ENCODE data around the gene CCDC160.

DNA sequence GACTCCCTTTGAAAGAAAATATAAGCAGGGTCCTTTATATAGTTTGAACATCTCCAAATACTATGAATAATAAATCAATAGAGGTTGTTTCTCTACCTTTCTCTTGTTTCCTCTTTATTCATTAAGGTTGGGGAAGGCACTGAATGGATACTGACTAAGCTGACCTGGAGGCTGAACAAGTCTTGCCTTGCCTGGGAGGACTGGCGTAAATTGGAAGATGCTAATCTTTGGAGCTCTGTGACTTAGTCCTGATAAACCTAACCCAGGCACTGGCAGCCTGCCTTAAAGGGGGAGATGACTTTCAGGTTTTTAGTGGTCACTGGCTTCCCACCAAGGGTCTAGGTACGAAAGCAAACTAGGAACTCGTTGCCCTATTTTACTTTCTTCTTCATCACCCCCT is 10.5 kb downstream of the CCDC160 start:
- TF ChIP-seq ESRRA (CRISPR knock-in tag; IDR thresholded peaks at IDR 0.05; ENCODE audit: borderline replicate concordance) (no peak), NFYB (CRISPR knock-in tag; conservative IDR thresholded peaks at IDR 0.05; ENCODE audit: low read depth) (no peak), ZNF138 (CRISPR knock-in tag; conservative IDR thresholded peaks at IDR 0.05) (no peak), SOX15 (CRISPR knock-in tag; IDR thresholded peaks at IDR 0.05) (no peak), NR2C2 (CRISPR knock-in tag; IDR thresholded peaks at IDR 0.05) (no peak), JUN (CRISPR knock-in tag; IDR thresholded peaks at IDR 0.05) (no peak), ZNF121 (CRISPR knock-in tag; IDR thresholded peaks at IDR 0.05) (no peak)
- TF ChIP-seq, protein P1, sequence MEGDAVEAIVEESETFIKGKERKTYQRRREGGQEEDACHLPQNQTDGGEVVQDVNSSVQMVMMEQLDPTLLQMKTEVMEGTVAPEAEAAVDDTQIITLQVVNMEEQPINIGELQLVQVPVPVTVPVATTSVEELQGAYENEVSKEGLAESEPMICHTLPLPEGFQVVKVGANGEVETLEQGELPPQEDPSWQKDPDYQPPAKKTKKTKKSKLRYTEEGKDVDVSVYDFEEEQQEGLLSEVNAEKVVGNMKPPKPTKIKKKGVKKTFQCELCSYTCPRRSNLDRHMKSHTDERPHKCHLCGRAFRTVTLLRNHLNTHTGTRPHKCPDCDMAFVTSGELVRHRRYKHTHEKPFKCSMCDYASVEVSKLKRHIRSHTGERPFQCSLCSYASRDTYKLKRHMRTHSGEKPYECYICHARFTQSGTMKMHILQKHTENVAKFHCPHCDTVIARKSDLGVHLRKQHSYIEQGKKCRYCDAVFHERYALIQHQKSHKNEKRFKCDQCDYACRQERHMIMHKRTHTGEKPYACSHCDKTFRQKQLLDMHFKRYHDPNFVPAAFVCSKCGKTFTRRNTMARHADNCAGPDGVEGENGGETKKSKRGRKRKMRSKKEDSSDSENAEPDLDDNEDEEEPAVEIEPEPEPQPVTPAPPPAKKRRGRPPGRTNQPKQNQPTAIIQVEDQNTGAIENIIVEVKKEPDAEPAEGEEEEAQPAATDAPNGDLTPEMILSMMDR (IDR thresholded peaks at IDR 0.05), result no peak
- TF ChIP-seq, protein P2, sequence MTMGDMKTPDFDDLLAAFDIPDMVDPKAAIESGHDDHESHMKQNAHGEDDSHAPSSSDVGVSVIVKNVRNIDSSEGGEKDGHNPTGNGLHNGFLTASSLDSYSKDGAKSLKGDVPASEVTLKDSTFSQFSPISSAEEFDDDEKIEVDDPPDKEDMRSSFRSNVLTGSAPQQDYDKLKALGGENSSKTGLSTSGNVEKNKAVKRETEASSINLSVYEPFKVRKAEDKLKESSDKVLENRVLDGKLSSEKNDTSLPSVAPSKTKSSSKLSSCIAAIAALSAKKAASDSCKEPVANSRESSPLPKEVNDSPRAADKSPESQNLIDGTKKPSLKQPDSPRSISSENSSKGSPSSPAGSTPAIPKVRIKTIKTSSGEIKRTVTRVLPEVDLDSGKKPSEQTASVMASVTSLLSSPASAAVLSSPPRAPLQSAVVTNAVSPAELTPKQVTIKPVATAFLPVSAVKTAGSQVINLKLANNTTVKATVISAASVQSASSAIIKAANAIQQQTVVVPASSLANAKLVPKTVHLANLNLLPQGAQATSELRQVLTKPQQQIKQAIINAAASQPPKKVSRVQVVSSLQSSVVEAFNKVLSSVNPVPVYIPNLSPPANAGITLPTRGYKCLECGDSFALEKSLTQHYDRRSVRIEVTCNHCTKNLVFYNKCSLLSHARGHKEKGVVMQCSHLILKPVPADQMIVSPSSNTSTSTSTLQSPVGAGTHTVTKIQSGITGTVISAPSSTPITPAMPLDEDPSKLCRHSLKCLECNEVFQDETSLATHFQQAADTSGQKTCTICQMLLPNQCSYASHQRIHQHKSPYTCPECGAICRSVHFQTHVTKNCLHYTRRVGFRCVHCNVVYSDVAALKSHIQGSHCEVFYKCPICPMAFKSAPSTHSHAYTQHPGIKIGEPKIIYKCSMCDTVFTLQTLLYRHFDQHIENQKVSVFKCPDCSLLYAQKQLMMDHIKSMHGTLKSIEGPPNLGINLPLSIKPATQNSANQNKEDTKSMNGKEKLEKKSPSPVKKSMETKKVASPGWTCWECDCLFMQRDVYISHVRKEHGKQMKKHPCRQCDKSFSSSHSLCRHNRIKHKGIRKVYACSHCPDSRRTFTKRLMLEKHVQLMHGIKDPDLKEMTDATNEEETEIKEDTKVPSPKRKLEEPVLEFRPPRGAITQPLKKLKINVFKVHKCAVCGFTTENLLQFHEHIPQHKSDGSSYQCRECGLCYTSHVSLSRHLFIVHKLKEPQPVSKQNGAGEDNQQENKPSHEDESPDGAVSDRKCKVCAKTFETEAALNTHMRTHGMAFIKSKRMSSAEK (CRISPR knock-in tag; IDR thresholded peaks at IDR 0.05; ENCODE audit: borderline replicate concordance), result no peak
- TF ChIP-seq, protein P3, sequence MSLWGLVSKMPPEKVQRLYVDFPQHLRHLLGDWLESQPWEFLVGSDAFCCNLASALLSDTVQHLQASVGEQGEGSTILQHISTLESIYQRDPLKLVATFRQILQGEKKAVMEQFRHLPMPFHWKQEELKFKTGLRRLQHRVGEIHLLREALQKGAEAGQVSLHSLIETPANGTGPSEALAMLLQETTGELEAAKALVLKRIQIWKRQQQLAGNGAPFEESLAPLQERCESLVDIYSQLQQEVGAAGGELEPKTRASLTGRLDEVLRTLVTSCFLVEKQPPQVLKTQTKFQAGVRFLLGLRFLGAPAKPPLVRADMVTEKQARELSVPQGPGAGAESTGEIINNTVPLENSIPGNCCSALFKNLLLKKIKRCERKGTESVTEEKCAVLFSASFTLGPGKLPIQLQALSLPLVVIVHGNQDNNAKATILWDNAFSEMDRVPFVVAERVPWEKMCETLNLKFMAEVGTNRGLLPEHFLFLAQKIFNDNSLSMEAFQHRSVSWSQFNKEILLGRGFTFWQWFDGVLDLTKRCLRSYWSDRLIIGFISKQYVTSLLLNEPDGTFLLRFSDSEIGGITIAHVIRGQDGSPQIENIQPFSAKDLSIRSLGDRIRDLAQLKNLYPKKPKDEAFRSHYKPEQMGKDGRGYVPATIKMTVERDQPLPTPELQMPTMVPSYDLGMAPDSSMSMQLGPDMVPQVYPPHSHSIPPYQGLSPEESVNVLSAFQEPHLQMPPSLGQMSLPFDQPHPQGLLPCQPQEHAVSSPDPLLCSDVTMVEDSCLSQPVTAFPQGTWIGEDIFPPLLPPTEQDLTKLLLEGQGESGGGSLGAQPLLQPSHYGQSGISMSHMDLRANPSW (CRISPR knock-in tag; conservative IDR thresholded peaks at IDR 0.05; ENCODE audit: low read depth), result no peak
- TF ChIP-seq, protein P4, sequence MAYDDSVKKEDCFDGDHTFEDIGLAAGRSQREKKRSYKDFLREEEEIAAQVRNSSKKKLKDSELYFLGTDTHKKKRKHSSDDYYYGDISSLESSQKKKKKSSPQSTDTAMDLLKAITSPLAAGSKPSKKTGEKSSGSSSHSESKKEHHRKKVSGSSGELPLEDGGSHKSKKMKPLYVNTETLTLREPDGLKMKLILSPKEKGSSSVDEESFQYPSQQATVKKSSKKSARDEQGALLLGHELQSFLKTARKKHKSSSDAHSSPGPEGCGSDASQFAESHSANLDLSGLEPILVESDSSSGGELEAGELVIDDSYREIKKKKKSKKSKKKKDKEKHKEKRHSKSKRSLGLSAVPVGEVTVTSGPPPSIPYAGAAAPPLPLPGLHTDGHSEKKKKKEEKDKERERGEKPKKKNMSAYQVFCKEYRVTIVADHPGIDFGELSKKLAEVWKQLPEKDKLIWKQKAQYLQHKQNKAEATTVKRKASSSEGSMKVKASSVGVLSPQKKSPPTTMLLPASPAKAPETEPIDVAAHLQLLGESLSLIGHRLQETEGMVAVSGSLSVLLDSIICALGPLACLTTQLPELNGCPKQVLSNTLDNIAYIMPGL (CRISPR knock-in tag; IDR thresholded peaks at IDR 0.05), result no peak
- TF ChIP-seq, protein P5, sequence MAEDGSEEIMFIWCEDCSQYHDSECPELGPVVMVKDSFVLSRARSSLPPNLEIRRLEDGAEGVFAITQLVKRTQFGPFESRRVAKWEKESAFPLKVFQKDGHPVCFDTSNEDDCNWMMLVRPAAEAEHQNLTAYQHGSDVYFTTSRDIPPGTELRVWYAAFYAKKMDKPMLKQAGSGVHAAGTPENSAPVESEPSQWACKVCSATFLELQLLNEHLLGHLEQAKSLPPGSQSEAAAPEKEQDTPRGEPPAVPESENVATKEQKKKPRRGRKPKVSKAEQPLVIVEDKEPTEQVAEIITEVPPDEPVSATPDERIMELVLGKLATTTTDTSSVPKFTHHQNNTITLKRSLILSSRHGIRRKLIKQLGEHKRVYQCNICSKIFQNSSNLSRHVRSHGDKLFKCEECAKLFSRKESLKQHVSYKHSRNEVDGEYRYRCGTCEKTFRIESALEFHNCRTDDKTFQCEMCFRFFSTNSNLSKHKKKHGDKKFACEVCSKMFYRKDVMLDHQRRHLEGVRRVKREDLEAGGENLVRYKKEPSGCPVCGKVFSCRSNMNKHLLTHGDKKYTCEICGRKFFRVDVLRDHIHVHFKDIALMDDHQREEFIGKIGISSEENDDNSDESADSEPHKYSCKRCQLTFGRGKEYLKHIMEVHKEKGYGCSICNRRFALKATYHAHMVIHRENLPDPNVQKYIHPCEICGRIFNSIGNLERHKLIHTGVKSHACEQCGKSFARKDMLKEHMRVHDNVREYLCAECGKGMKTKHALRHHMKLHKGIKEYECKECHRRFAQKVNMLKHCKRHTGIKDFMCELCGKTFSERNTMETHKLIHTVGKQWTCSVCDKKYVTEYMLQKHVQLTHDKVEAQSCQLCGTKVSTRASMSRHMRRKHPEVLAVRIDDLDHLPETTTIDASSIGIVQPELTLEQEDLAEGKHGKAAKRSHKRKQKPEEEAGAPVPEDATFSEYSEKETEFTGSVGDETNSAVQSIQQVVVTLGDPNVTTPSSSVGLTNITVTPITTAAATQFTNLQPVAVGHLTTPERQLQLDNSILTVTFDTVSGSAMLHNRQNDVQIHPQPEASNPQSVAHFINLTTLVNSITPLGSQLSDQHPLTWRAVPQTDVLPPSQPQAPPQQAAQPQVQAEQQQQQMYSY (CRISPR knock-in tag; IDR thresholded peaks at IDR 0.05), result no peak
- TF ChIP-seq, protein P6, sequence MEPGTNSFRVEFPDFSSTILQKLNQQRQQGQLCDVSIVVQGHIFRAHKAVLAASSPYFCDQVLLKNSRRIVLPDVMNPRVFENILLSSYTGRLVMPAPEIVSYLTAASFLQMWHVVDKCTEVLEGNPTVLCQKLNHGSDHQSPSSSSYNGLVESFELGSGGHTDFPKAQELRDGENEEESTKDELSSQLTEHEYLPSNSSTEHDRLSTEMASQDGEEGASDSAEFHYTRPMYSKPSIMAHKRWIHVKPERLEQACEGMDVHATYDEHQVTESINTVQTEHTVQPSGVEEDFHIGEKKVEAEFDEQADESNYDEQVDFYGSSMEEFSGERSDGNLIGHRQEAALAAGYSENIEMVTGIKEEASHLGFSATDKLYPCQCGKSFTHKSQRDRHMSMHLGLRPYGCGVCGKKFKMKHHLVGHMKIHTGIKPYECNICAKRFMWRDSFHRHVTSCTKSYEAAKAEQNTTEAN (CRISPR knock-in tag; IDR thresholded peaks at IDR 0.05), result no peak
- TF ChIP-seq, protein P7, sequence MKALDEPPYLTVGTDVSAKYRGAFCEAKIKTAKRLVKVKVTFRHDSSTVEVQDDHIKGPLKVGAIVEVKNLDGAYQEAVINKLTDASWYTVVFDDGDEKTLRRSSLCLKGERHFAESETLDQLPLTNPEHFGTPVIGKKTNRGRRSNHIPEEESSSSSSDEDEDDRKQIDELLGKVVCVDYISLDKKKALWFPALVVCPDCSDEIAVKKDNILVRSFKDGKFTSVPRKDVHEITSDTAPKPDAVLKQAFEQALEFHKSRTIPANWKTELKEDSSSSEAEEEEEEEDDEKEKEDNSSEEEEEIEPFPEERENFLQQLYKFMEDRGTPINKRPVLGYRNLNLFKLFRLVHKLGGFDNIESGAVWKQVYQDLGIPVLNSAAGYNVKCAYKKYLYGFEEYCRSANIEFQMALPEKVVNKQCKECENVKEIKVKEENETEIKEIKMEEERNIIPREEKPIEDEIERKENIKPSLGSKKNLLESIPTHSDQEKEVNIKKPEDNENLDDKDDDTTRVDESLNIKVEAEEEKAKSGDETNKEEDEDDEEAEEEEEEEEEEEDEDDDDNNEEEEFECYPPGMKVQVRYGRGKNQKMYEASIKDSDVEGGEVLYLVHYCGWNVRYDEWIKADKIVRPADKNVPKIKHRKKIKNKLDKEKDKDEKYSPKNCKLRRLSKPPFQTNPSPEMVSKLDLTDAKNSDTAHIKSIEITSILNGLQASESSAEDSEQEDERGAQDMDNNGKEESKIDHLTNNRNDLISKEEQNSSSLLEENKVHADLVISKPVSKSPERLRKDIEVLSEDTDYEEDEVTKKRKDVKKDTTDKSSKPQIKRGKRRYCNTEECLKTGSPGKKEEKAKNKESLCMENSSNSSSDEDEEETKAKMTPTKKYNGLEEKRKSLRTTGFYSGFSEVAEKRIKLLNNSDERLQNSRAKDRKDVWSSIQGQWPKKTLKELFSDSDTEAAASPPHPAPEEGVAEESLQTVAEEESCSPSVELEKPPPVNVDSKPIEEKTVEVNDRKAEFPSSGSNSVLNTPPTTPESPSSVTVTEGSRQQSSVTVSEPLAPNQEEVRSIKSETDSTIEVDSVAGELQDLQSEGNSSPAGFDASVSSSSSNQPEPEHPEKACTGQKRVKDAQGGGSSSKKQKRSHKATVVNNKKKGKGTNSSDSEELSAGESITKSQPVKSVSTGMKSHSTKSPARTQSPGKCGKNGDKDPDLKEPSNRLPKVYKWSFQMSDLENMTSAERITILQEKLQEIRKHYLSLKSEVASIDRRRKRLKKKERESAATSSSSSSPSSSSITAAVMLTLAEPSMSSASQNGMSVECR (CRISPR knock-in tag; IDR thresholded peaks at IDR 0.05; ENCODE audit: borderline replicate concordance), result no peak
